Prostate gland (tissue), 2 donors: Measurements from ENCODE around the gene MDFIC2.

Experiments
- CTCF ChIP-seq, 4 experiments: fragments of 200-600 bp in 2 of 4; fragments of 450-650 bp in 2 of 4; sonication (generic) in 2 of 4; IDR thresholded peaks; 1 replicate in 3 of 4; 2 replicates in 1 of 4; pipeline ENCODE4 v1.5.1; 2016 to 2019; ENCODE audit warnings: antibody characterized with exemption in 4 of 4, mild to moderate bottlenecking in 2 of 4, moderate library complexity in 2 of 4
- POLR2A ChIP-seq: fragments of 450-650 bp; IDR thresholded peaks from one replicate; pipeline ENCODE4 v1.6.1; 2016; ENCODE audit warnings: antibody characterized with exemption, mild to moderate bottlenecking

GRCh38 chr3:70242297-70242882 is 70.0 kb downstream of the MDFIC2 start:
- TF ChIP-seq CTCF (IDR thresholded peaks at IDR 0.05) = no peak
- TF ChIP-seq POLR2A = no peak
